GM18511 (cell line): ENCODE measurements around the gene PTPRF.

Experiments
- ATAC-seq: cut with Tn5 transposase; IDR thresholded peaks from one replicate; pipeline ENCODE4 v1.9.1; 2021; ENCODE audit warnings: mild to moderate bottlenecking, moderate library complexity; ENCODE audit not compliant: unreplicated experiment

The PTPRF gene

GRCh38 chr1:43600033-43601020 is 69.6 kb downstream of the PTPRF start:
- ATAC-seq: no peak

GRCh38 chr1:43602990-43603389 is 72.3 kb downstream of the PTPRF start:
- no peak for ATAC-seq

- ATAC-seq: no peak
These were observed 73.5 kb downstream of the PTPRF start for GRCh38 chr1:43604192-43604591.

GRCh38 chr1:43605157-43605556 is 74.5 kb downstream of the PTPRF start:
- no peak for ATAC-seq

GRCh38 chr1:43605766-43606165 is 75.1 kb downstream of the PTPRF start:
- no peak for ATAC-seq

- ATAC-seq: no peak
These were observed 75.9 kb downstream of the PTPRF start for GRCh38 chr1:43606624-43607023.

GRCh38 chr1:43608827-43609226 is 78.1 kb downstream of the PTPRF start:
- no peak for ATAC-seq

- ATAC-seq: no peak
These were observed 79.7 kb downstream of the PTPRF start for GRCh38 chr1:43610339-43610738.

GRCh38 chr1:43611950-43612349 is 81.3 kb downstream of the PTPRF start:
- no peak for ATAC-seq

GRCh38 chr1:43612406-43612805 is 81.7 kb downstream of the PTPRF start:
- ATAC-seq: no peak

- no peak for ATAC-seq
These were observed 82.6 kb downstream of the PTPRF start for GRCh38 chr1:43613075-43613942.

- ATAC-seq: no peak
These were observed 83.5 kb downstream of the PTPRF start for GRCh38 chr1:43614211-43614610.

GRCh38 chr1:43614891-43615290 is 84.2 kb downstream of the PTPRF start:
- no peak for ATAC-seq

GRCh38 chr1:43616383-43616782 is 85.7 kb downstream of the PTPRF start:
- no peak for ATAC-seq

- no peak for ATAC-seq
These were observed 86.3 kb downstream of the PTPRF start for GRCh38 chr1:43617011-43617410.

GRCh38 chr1:43617668-43618067 is 87.0 kb downstream of the PTPRF start:
- ATAC-seq: no peak

GRCh38 chr1:43618521-43619313 is 88.0 kb downstream of the PTPRF start:
- no peak for ATAC-seq

GRCh38 chr1:43619314-43619790 is 88.7 kb downstream of the PTPRF start:
- no peak for ATAC-seq

GRCh38 chr1:43619996-43620920 is 89.6 kb downstream of the PTPRF start:
- ATAC-seq: no peak

GRCh38 chr1:43620956-43621355 is 90.3 kb downstream of the PTPRF start:
- ATAC-seq: no peak
